Kidney (tissue), 14 donors: Measurements from ENCODE around the gene KIAA2012. TPM values are rescaled to one million over a fixed set of nuclear protein-coding genes. Genes with fewer than 3 reads are reported as not detected.

Experiments
- DNase-seq, 5 donors: peaks; one replicate each; pipeline ENCODE4 v3.0.0-alpha.2; 2013 to 2020
- FAIRE-seq: peaks from 2 replicates; lab custom pipeline; 2012; peaks lifted over from hg19 to GRCh38; lab: Jason Lieb, UNC
- H3K27ac ChIP-seq, 2 donors: one replicate each; pipeline ENCODE4 v1.7.0; 2013; ENCODE audit warnings: low read depth in 2 of 2, low read length in 2 of 2, inconsistent platforms in 1 of 2
- H3K27me3 ChIP-seq: one replicate; pipeline ENCODE4 v1.7.1; 2013; ENCODE audit warnings: low read length, inconsistent platforms; ENCODE audit not compliant: control insufficient read depth, insufficient read depth
- H3K36me3 ChIP-seq, 3 donors: one replicate each; pipeline versions ENCODE4 v1.7.0 to v1.7.1; 2013; ENCODE audit warnings: low read length in 3 of 3, control low read depth in 1 of 3, inconsistent platforms in 1 of 3; ENCODE audit not compliant: insufficient read depth in 3 of 3, control insufficient read depth in 2 of 3
- H3K4me1 ChIP-seq, 3 donors: one replicate each; pipeline versions ENCODE4 v1.7.0 to v1.7.1; 2013; ENCODE audit warnings: low read length in 3 of 3, inconsistent platforms in 1 of 3, low read depth in 1 of 3; ENCODE audit not compliant: control insufficient read depth in 2 of 3, insufficient read depth in 2 of 3
- H3K4me3 ChIP-seq, 3 donors: one replicate each; pipeline versions ENCODE4 v1.7.0 to v1.8.1; 2013; ENCODE audit warnings: low read length in 3 of 3, control low read depth in 1 of 3, inconsistent platforms in 1 of 3
- H3K9ac ChIP-seq, 3 donors: one replicate each; pipeline versions ENCODE4 v1.7.0 to v1.7.1; 2013; ENCODE audit warnings: low read length in 3 of 3, control low read depth in 1 of 3, inconsistent platforms in 1 of 3
- H3K9me3 ChIP-seq, 3 donors: one replicate each; pipeline versions ENCODE4 v1.7.0 to v1.7.1; 2013; ENCODE audit warnings: low read length in 3 of 3, control low read depth in 1 of 3, inconsistent platforms in 1 of 3; ENCODE audit not compliant: control insufficient read depth in 2 of 3, insufficient read depth in 1 of 3
- intact Hi-C: fragments of 100-400 bp; cut with DNase I; formaldehyde crosslinking; loops from one replicate; pipeline ENCODE4 v1.11.1; 2022
- polyA plus RNA-seq: library from polyadenylated mRNA; stranded (reverse); fragments of 350-450 nt; fragmentation: Illumina TruSeq; extraction: RNeasy Lipid Tissue Mini Kit (QIAGEN cat#74804); gene quantifications from one replicate; pipeline ENCODE4 v1.2.3, GENCODE V29; 2014; ENCODE audit warnings: low read depth, low replicate concordance; ENCODE audit not compliant: insufficient read depth
- total RNA-seq: library from RNA; stranded (reverse); fragmentation: NEBNext Ultra II Directional; extraction: Animal tissue kit (Norgen Biotek cat#: 25700); gene quantifications from one replicate; pipeline ENCODE4 v1.2.1, GENCODE V29; 2021
- TF ChIP-seq, protein P1 (sequence below): IDR thresholded peaks from 3 replicates; pipeline ENCODE4 v1.5.1; 2012; ENCODE audit warnings: mild to moderate bottlenecking, moderate library complexity, borderline replicate concordance; ENCODE audit not compliant: insufficient read depth; ENCODE audit errors: extremely low read depth
- donor health status: control.
- donor health status: control.
- donor health status: control.
- donor health status: control.
- donor health status: control.
- donor health status: DM: yes; HTN: yes; CAD: no.
- donor health status: Normal renal cell carcinoma (clear cell type).

KIAA2012 gene
- total and polyA plus RNA-seq, 2 donors from 2014 or later = not detected

DNA sequence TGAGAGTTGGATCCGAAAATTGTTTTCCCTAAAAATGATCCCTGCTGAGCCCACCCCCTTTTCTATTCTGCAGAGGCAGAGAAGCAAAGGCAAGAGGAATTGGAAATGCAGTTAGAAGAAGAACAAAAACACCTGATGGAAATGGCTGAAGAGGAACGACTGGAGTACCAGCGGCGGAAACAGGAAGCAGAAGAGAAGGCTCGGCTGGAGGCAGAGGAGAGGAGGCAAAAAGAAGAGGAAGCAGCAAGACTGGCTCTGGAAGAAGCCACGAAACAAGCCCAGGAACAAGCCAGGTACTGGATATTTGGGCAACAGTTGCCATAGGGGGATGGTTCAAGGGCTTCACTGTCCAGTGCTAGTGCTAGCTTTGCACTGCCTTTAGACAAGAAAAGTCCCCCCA is 123.7 kb downstream of the KIAA2012 start:
- Histone ChIP-seq H3K4me1 (no peaks in the 10 kb centered on the region), H3K36me3 (no peaks in the 10 kb centered on the region), H3K4me3 (no peak overlapping the region), H3K27me3 (no peaks in the 10 kb centered on the region), H3K27ac (no peak overlapping the region), H3K9ac (no peak overlapping the region), H3K9me3 (no peaks in the 10 kb centered on the region)
- TF ChIP-seq, protein P1, sequence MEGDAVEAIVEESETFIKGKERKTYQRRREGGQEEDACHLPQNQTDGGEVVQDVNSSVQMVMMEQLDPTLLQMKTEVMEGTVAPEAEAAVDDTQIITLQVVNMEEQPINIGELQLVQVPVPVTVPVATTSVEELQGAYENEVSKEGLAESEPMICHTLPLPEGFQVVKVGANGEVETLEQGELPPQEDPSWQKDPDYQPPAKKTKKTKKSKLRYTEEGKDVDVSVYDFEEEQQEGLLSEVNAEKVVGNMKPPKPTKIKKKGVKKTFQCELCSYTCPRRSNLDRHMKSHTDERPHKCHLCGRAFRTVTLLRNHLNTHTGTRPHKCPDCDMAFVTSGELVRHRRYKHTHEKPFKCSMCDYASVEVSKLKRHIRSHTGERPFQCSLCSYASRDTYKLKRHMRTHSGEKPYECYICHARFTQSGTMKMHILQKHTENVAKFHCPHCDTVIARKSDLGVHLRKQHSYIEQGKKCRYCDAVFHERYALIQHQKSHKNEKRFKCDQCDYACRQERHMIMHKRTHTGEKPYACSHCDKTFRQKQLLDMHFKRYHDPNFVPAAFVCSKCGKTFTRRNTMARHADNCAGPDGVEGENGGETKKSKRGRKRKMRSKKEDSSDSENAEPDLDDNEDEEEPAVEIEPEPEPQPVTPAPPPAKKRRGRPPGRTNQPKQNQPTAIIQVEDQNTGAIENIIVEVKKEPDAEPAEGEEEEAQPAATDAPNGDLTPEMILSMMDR = no peak
- FAIRE-seq = no peak
- intact Hi-C loops = no loop called here
- no peak for DNase-seq

DNA sequence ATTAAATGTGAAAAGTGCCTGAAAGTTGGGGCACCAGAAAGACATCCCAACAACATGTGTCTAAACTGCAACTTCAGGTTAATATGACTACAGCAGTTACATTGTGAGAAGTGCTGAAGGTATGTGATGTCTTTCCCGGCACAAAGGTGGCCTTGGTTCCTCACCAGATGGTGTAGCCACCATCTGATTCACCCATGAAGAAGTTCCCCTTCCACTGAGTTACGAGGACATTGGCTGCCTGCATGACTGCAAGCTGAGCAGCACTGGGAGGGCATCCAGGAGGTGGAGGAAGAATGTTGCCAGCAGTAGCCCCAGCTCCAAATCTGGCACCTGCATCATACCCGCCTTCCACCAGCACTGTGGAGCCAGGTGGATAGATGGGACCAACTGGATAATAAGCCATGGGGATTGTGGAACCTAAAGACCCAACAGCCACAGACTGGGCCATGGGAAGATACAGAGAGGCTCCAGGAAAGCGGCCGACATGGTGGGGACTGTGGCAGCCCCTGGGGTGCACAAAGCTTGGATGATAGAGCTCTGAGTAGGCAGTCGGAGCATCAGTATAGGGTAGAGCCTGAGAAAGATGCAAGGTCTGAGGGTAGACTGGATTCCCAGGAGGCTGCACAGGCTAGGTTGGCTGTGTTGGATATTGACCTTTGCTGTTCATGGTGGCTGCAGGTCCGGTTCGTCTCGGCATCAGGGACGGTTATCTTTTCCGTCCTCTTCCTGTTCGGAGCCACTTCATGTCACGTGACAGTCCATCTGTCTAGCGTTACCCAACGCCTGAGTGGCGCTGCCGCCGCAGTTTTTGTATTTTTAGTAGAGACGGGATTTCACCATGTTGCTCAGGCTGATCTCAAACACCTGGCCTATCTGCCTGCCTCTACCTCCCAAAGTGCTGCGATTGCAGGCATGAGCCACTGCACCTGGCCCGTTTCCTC is 128.4 kb downstream of the KIAA2012 start:
- no peak overlapping the region for H3K9ac ChIP-seq
- H3K27ac ChIP-seq = no peak overlapping the region
- DNase-seq (no peak), FAIRE-seq (no peak)
- no peaks in the 10 kb centered on the region for H3K36me3 ChIP-seq
- no peak overlapping the region for H3K4me3 ChIP-seq
- intact Hi-C loops = no loop called here
- no peaks in the 10 kb centered on the region for H3K4me1 ChIP-seq
- H3K9me3 ChIP-seq = no peaks in the 10 kb centered on the region
- H3K27me3 ChIP-seq = no peaks in the 10 kb centered on the region
- TF ChIP-seq, protein P1 = no peak

DNA sequence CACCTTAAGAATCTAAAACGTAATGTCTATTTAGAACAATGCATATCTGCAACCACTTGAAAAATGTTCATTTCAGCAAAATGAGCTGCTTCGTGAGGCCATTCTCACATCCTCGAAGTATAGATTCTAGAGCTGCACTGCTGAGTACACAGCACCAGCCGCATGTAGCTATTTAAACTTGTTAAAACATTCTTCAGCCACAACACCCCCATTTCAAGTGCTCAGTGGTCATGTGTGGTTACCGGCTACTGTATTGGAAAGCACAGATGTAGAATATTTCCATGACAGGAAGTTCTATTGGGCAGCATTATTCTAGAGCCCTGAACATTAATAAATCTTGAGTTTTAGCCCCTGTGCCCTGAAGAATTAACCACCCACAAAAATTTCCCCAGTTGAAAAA is 130.3 kb downstream of the KIAA2012 start:
- H3K27ac ChIP-seq = no peak overlapping the region
- no peaks in the 10 kb centered on the region for H3K9me3 ChIP-seq
- TF ChIP-seq, protein P1 = no peak
- H3K36me3 ChIP-seq = peaks cover 0 to 3% (median 0%) of the 10 kb centered on the region in 3 donors
- intact Hi-C loops = no loop called here
- no peak overlapping the region for H3K4me3 ChIP-seq
- H3K9ac ChIP-seq = no peak overlapping the region
- FAIRE-seq (no peak), DNase-seq (no peak)
- no peaks in the 10 kb centered on the region for H3K27me3 ChIP-seq
- H3K4me1 ChIP-seq = no peaks in the 10 kb centered on the region
